GM12878 (cell line): Measurements from ENCODE around the gene CNIH2.

Source experiments
- CTCF ChIP-seq, 3 experiments: IDR thresholded peaks in 2 of 3; conservative IDR thresholded peaks in 1 of 3; 2 replicates each; pipeline ENCODE4 v1.5.1; 2011; ENCODE audit warnings: low read depth in 3 of 3, low read length in 3 of 3, mild to moderate bottlenecking in 3 of 3, control low read depth in 2 of 3, moderate library complexity in 2 of 3, inconsistent platforms in 1 of 3, mixed read lengths in 1 of 3; ENCODE audit not compliant: control insufficient read depth in 2 of 3, insufficient read depth in 1 of 3; ENCODE audit errors: extremely low read depth in 1 of 3
- E2F4 ChIP-seq: IDR thresholded peaks from 2 replicates; pipeline ENCODE4 v1.6.1; 2012; ENCODE audit warnings: low read depth, low read length, improper control_type of control experiment
- POLR2AphosphoS5 ChIP-seq: IDR thresholded peaks from 2 replicates; pipeline ENCODE4 v1.6.1; 2011; ENCODE audit warnings: mild to moderate bottlenecking, low read length, inconsistent platforms
- RCOR1 ChIP-seq: conservative IDR thresholded peaks from 2 replicates; pipeline ENCODE4 v1.6.1; 2012; ENCODE audit warnings: low read depth, low read length, improper control_type of control experiment
- SREBF2 ChIP-seq: IDR thresholded peaks from 2 replicates; pipeline ENCODE4 v1.6.1; 2012; ENCODE audit warnings: mild to moderate bottlenecking, low read length
- ZNF274 ChIP-seq: IDR thresholded peaks from one replicate; pipeline ENCODE4 v1.8.0; 2011; ENCODE audit not compliant: insufficient read length, insufficient read depth

GRCh38 chr11:66263785-66264184, 14.2 kb upstream of the CNIH2 start:
- TF ChIP-seq SREBF2, result no peak
- no peak for TF ChIP-seq CTCF (IDR thresholded peaks at IDR 0.05 in 2 of 3, conservative IDR thresholded peaks at IDR 0.05 in 1 of 3; ENCODE audit: control insufficient read depth in 2 of 3, extremely low read depth in 1 of 3, insufficient read depth in 1 of 3, low read depth in 3 of 3, low read length in 3 of 3)
- TF ChIP-seq ZNF274, result no peak
- no peak for TF ChIP-seq RCOR1
- TF ChIP-seq E2F4, result no peak
- no peak for TF ChIP-seq POLR2AphosphoS5
